ENCODE data around the gene CLASP1. TPM values are rescaled to one million over a fixed set of nuclear protein-coding genes. Genes with fewer than 3 reads are reported as not detected.

CLASP1 gene
- polyA plus RNA-seq, 1 experiment = 12.8 TPM

DNA sequence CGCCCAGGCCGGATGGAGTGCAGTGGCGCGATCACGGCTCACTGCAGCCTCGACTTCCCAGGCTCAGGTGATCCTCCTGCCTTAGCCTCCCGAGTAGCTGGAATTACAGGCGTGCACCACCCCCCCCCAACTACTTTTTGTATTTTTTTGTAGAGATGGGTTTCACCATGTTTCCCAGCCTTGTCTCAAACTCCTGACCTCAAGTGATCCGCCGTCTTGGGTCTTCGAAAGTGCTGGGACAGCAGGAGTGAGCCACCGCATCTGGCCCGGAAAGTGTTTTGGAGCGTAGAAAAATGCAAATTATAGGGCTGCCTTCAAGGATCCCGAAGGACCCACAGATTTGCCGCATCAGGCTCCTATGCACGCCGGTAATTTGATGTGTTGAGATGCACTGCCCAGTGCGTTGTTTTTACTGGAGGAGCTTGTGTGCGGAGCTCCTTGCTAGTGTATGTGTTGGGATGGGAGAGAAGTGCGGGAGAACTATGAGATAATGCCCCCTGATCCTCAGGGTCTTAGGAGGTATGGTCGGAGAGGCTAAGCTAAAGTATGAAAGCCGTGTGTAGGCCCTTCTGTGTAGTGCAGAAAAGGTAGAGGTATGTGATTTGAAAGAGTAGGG, 1.2 kb upstream of the CLASP1 start:
- Histone ChIP-seq H3K27me3 (ENCODE audit: control insufficient read depth, insufficient read depth, low read length) (no peaks in the 10 kb centered on the region), H3K4me3 (ENCODE audit: low read depth, low read length) (peak overlapping the region; percentile 65), H3K9me3 (ENCODE audit: control insufficient read depth, insufficient read depth, low read length) (no peaks in the 10 kb centered on the region; the same call in 1 of the 2 replicates), H3K27ac (ENCODE audit: low read depth, low read length) (peak overlapping the region; percentile 92)
- TF ChIP-seq, protein P1, sequence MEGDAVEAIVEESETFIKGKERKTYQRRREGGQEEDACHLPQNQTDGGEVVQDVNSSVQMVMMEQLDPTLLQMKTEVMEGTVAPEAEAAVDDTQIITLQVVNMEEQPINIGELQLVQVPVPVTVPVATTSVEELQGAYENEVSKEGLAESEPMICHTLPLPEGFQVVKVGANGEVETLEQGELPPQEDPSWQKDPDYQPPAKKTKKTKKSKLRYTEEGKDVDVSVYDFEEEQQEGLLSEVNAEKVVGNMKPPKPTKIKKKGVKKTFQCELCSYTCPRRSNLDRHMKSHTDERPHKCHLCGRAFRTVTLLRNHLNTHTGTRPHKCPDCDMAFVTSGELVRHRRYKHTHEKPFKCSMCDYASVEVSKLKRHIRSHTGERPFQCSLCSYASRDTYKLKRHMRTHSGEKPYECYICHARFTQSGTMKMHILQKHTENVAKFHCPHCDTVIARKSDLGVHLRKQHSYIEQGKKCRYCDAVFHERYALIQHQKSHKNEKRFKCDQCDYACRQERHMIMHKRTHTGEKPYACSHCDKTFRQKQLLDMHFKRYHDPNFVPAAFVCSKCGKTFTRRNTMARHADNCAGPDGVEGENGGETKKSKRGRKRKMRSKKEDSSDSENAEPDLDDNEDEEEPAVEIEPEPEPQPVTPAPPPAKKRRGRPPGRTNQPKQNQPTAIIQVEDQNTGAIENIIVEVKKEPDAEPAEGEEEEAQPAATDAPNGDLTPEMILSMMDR (IDR thresholded peaks at IDR 0.05; ENCODE audit: low read depth, low read length) = no peak
- DNase-seq (ENCODE audit: low read depth, low spot score) = no peak
- CTCF ChIA-PET = no interaction called here
- POLR2A ChIA-PET = interaction anchor here (0.8 to 3.5 kb wide), 10 partner anchors 16 to 255 kb away, joined by 3 to 79 read pairs (median 4); partner anchors contain the start of genes NIFK and RNU4ATAC

DNA sequence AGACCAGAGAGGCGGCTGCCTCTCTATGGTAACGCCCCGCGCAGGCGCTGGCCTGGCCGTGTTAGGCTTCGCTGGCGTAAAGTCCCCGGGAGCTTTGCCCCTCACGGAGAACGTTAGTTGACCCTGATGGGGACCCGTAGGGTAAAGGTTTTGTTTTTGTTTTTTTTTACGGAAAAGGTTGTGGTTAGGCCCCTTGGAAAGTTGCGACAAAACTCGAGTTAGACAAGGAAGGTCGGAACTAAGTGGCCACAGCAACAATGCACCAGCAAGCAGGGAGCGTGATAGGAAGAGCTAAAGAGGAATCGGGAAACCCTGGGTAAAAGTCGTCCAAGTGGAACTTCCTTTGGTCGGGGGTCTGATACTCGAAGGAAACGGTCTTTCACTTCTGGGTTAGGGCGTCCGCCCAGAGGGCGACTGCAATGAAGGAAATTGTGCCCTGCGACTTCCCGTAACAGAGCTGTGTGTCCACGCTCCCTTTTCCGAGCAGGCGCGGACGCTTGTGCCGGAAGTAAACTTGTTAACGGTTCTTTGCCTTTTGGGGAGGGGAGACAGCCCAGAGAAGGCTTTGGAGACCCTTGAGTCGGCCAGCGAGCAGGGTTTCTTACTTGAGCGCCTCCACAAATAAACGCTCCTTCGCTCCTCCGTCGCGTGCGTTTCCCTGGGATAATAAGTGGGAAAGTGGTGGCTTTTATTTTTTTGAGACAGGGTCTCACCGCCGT, 493 bp upstream of the CLASP1 start:
- peak; percentile 90 for DNase-seq (ENCODE audit: low read depth, low spot score)
- TF ChIP-seq, protein P1 (IDR thresholded peaks at IDR 0.05; ENCODE audit: low read depth, low read length) = no peak
- Histone ChIP-seq H3K4me3 (ENCODE audit: low read depth, low read length) (peak overlapping the region; percentile 65), H3K27ac (ENCODE audit: low read depth, low read length) (peak overlapping the region; percentile 92), H3K27me3 (ENCODE audit: control insufficient read depth, insufficient read depth, low read length) (no peaks in the 10 kb centered on the region), H3K9me3 (ENCODE audit: control insufficient read depth, insufficient read depth, low read length) (no peaks in the 10 kb centered on the region; the same call in 1 of the 2 replicates)
- POLR2A ChIA-PET = interaction anchor here (0.6 to 3.5 kb wide), 15 partner anchors 15 to 254 kb away, joined by 3 to 79 read pairs (median 5); partner anchors contain the start of genes NIFK and RNU4ATAC
- CTCF ChIA-PET = no interaction called here

DNA sequence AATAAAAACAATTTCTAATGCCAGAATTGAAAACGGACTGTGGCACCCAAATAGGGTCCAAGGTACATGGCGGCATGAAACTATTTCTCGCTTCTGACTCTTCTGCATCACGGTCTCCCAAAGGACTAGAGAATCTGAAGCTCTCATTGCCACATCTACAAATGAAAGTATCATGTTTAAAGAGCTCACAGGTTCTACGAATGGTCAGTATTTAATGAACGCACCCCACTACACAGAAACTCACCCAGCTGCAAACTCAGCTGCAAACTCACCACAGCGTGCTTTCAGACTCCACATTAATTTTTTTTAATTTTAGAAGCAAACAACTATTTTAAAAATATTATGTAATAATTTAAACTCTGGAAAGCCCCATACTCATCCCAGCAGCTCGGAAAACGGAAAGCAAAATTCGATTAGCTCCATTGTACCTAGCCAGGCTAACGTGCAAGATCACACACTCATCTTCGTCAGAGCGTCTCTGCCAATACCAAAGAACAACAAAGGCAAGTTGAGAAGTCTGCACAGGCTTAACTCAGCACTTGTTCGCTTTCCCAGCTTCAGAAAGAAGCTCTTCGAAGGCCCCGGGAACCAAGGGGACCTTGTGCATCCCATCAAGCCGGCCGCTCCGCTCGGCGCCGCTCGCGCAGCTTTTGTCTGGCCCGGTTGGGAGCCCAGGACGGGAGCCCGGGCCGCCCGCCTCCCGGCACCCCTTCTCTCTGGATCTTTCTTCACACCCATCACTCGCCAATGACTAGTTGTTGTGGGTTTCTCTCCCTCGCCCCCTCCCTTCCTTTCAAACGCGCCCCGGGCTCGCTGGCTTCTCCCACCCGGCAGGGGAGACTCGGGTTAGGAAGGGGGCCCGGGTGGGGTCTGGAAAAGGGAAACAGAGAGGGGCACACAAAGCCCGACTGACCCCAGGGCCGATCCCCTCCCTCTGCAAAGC, 785 bp downstream of the CLASP1 start:
- no peak for DNase-seq (ENCODE audit: low read depth, low spot score)
- TF ChIP-seq, protein P1 (IDR thresholded peaks at IDR 0.05; ENCODE audit: low read depth, low read length) = no peak
- no peaks in the 10 kb centered on the region for H3K27me3 ChIP-seq (ENCODE audit: control insufficient read depth, insufficient read depth, low read length)
- peak overlapping the region; percentile 92 for H3K27ac ChIP-seq (ENCODE audit: low read depth, low read length)
- POLR2A ChIA-PET = interaction anchor here (0.5 to 3.5 kb wide), 8 partner anchors 10 to 120 kb away, joined by 3 to 79 read pairs (median 4); partner anchors contain the start of genes RNU4ATAC and TSN
- H3K4me3 ChIP-seq (ENCODE audit: low read depth, low read length) = peak overlapping the region; percentile 65
- no peaks in the 10 kb centered on the region; the same call in 1 of the 2 replicates for H3K9me3 ChIP-seq (ENCODE audit: control insufficient read depth, insufficient read depth, low read length)
- CTCF ChIA-PET = interaction anchor here (1.0 to 1.2 kb wide), 4 partner anchors 70 to 293 kb away, joined by 3 to 4 read pairs (median 3); no protein-coding TSS in a partner anchor

DNA sequence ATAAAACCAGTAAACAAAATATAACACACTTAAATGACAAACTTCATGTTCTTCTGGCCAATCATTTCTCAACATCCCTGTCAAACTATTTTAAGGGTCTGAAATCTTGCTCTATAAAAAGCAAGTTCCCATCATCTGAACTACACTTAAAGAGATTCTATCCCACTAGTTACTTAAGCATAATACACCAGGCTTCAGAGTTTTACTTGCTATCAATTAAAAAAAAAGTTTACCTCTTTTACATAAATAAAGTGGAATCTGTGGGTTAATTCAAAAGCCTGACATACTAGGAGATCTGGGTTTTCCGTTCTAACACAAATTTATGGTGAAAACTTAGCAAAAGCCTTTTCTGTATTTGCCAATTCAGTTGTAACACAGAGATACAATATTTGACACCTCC, 1.9 kb downstream of the CLASP1 start:
- no peak overlapping the region for H3K27ac ChIP-seq (ENCODE audit: low read depth, low read length)
- CTCF ChIA-PET = no interaction called here

More for the DNA sequence above, 1.9 kb downstream of the CLASP1 start:
- TF ChIP-seq, protein P1 (IDR thresholded peaks at IDR 0.05; ENCODE audit: low read depth, low read length) = no peak
- Histone ChIP-seq H3K27me3 (ENCODE audit: control insufficient read depth, insufficient read depth, low read length) (no peaks in the 10 kb centered on the region), H3K9me3 (ENCODE audit: control insufficient read depth, insufficient read depth, low read length) (no peaks in the 10 kb centered on the region; the same call in 1 of the 2 replicates), H3K4me3 (ENCODE audit: low read depth, low read length) (peak overlapping the region; percentile 65)
- POLR2A ChIA-PET = interaction anchor here (0.9 to 2.5 kb wide), 2 partner anchors 12 to 51 kb away, joined by 3 to 9 read pairs; no protein-coding TSS in a partner anchor
- no peak for DNase-seq (ENCODE audit: low read depth, low spot score)
